Loucy (cell line): ENCODE results near the gene DUSP7.

ENCODE experiments used
- H2AFZ ChIP-seq: fragments of 200-600 bp; sonication (generic); 2 replicates; pipeline ENCODE4 v1.6.0; 2016; ENCODE audit warnings: antibody characterized with exemption, mild to moderate bottlenecking, low read length, moderate library complexity
- H3F3A ChIP-seq: fragments of 200-600 bp; 2 replicates; pipeline ENCODE4 v1.6.0; 2016; ENCODE audit warnings: antibody characterized with exemption, low read depth, mild to moderate bottlenecking
- H3K27me3 ChIP-seq: fragments of 200-600 bp; sonication (generic); 2 replicates; pipeline ENCODE4 v1.6.1; 2014; ENCODE audit warnings: low read length, mild to moderate bottlenecking; ENCODE audit not compliant: insufficient read depth, poor library complexity, severe bottlenecking
- H3K36me3 ChIP-seq: fragments of 200-600 bp; sonication (generic); 2 replicates; pipeline ENCODE4 v1.6.1; 2016; ENCODE audit warnings: low read length; ENCODE audit not compliant: insufficient read depth
- H3K4me1 ChIP-seq: fragments of 200-600 bp; sonication (generic); 2 replicates; pipeline ENCODE4 v1.5.1; 2014; ENCODE audit warnings: low read length, mild to moderate bottlenecking; ENCODE audit not compliant: insufficient read depth, poor library complexity, severe bottlenecking
- H3K4me2 ChIP-seq: fragments of 200-600 bp; sonication (generic); 2 replicates; pipeline ENCODE4 v1.6.0; 2014; ENCODE audit warnings: antibody characterized with exemption, low read length, low read depth, mild to moderate bottlenecking; ENCODE audit not compliant: poor library complexity, severe bottlenecking
- H3K4me3 ChIP-seq: fragments of 200-600 bp; sonication (generic); 2 replicates; pipeline ENCODE4 v1.5.1; 2014; ENCODE audit warnings: low read length, mild to moderate bottlenecking, mixed read lengths; ENCODE audit not compliant: poor library complexity, severe bottlenecking
- H3K79me2 ChIP-seq: fragments of 200-600 bp; sonication (generic); 2 replicates; pipeline ENCODE4 v1.6.1; 2014; ENCODE audit warnings: low read length; ENCODE audit not compliant: insufficient read depth
- H3K9ac ChIP-seq: fragments of 200-600 bp; sonication (generic); 2 replicates; pipeline ENCODE4 v1.6.0; 2014; ENCODE audit warnings: mild to moderate bottlenecking, low read depth, low read length, moderate library complexity; ENCODE audit not compliant: poor library complexity, severe bottlenecking
- H3K9me2 ChIP-seq: fragments of 200-600 bp; sonication (generic); replicated peaks from 2 replicates; pipeline ENCODE4 v1.6.1; 2016; ENCODE audit warnings: low read depth, low read length, mixed read lengths
- H3K9me3 ChIP-seq: fragments of 200-600 bp; sonication (generic); 2 replicates; pipeline ENCODE4 v1.6.1; 2014; ENCODE audit warnings: mild to moderate bottlenecking, antibody characterized with exemption, low read length, low read depth; ENCODE audit not compliant: insufficient read depth
- H4K20me1 ChIP-seq: fragments of 200-600 bp; sonication (generic); 2 replicates; pipeline ENCODE4 v1.6.0; 2014; ENCODE audit warnings: antibody characterized with exemption, low read length, mild to moderate bottlenecking; ENCODE audit not compliant: insufficient read depth, poor library complexity, severe bottlenecking
- EZH2phosphoT487 ChIP-seq: fragments of 200-600 bp; IDR thresholded peaks from 2 replicates; pipeline ENCODE4 v1.6.1; 2018; ENCODE audit warnings: antibody characterized with exemption, mild to moderate bottlenecking, moderate library complexity, borderline replicate concordance
- TF ChIP-seq, protein P1 (sequence below): fragments of 200-600 bp; sonication (generic); conservative IDR thresholded peaks from 2 replicates; pipeline ENCODE4 v1.5.1; 2014; ENCODE audit warnings: mild to moderate bottlenecking, antibody characterized with exemption, low read length

The DUSP7 gene

DNA sequence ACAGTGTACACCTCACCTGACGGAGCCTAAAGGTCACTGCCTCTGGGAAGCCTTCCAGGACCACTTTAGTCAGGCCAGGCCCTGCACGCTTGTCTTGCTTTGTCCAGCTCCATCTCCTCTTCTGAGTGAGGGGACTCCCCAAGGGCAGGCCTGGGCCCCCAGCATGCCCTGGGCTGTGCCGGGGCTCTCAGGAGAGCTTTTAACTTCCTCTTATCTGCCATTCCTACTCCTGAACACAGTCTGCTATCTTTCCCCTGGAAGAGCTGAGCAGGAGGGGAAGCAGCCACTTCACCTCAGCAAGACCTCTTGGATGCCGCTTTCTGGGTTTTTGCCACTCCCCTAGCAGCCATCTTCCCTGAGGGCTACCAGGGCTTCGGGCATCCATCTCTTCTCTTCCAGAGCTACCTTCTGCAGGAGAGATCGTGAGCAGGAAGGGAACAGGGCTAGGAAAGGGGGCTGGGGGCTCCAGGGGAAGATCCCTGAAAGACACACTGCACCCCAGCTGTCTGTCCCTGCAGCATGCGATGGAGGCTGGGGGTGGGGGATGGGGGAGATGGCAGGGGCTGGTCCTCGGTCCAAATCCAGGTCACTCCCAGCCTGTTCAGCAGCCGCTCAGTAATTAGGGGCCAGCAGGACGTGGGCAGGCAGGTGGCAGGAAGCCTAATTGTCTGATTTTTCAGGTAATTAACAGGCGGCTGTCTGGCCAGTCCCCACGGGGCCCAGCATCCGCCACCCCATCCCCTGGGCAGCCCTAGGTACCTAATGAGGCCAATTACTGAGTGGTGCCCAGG lies 40.7 kb downstream of the DUSP7 start:
- Histone ChIP-seq H4K20me1 (no peaks in the 10 kb centered on the region), H3K4me3 (no peak overlapping the region), H3K36me3 (no peaks in the 10 kb centered on the region), H3K9ac (no peak overlapping the region), H3K4me1 (peaks cover 5% of the 10 kb centered on the region), H3K27me3 (no peaks in the 10 kb centered on the region), H2AFZ (no peak overlapping the region), H3F3A (no peaks in the 10 kb centered on the region), H3K9me2 (no peaks in the 10 kb centered on the region), H3K9me3 (no peaks in the 10 kb centered on the region), H3K4me2 (no peak overlapping the region), H3K79me2 (no peaks in the 10 kb centered on the region)
- TF ChIP-seq, protein P1, sequence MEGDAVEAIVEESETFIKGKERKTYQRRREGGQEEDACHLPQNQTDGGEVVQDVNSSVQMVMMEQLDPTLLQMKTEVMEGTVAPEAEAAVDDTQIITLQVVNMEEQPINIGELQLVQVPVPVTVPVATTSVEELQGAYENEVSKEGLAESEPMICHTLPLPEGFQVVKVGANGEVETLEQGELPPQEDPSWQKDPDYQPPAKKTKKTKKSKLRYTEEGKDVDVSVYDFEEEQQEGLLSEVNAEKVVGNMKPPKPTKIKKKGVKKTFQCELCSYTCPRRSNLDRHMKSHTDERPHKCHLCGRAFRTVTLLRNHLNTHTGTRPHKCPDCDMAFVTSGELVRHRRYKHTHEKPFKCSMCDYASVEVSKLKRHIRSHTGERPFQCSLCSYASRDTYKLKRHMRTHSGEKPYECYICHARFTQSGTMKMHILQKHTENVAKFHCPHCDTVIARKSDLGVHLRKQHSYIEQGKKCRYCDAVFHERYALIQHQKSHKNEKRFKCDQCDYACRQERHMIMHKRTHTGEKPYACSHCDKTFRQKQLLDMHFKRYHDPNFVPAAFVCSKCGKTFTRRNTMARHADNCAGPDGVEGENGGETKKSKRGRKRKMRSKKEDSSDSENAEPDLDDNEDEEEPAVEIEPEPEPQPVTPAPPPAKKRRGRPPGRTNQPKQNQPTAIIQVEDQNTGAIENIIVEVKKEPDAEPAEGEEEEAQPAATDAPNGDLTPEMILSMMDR: no peak
- TF ChIP-seq EZH2phosphoT487: no peak

DNA sequence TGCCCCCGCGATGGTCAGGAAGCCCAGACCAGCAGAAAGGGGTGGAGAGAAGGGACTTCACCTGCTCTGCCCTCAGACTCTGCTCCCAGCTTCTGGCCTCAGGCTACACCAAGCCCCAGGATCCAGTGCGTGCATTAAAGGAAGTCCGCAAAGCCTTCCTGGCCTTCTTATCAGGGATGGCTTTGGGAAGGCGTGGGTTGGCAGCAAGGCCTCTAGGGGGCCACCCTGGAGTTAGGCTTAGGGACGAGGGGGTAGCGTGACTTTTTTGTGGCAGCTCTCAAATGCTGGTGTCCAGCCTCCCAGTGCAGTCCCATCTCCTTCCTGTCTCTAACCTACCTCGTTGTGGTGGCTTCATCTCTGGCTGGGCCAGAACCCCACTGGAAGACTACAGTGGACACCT lies 41.8 kb downstream of the DUSP7 start:
- H3K9ac ChIP-seq: no peak overlapping the region

DNA sequence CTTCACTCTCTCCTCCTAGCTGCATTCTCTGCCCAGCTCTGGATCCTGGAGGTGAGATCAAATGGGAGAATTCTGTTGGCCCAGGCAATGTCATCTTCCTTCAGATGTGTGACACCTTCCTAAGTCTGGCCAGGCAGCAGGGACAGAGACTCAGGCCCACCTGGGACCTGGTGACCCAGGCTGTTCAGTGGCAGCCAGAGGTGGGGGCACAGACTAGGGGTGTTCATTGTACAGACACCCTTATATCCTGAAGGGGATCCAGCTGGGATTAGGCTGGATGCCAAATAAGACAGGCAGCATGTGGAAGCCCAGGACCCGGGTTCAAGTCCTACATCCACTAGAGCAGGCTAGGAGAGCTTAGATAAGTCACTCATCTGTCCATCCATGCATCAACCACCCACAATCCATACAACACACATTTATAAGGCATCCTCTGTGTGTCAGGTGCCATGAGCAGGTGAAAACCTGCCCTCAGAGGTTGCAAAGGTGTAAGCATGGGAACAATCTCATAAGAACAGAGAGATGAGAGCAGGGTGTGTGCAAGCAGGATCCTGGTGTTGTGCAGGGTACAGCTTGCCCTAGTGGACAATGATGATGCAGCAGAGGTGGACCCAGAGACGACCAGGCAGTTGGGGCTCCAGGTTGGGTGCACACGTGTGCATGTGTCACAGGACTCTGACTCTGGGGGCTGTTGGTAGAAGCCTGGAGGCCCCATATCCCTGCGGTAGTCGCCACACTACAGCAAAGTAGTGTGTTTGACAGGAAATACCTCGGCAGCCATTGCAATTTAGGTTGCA lies 42.4 kb downstream of the DUSP7 start:
- Histone ChIP-seq H3K36me3 (no peaks in the 10 kb centered on the region), H3F3A (no peaks in the 10 kb centered on the region), H3K4me1 (peaks cover 5% of the 10 kb centered on the region), H3K9me3 (no peaks in the 10 kb centered on the region), H3K4me3 (no peak overlapping the region), H3K79me2 (no peaks in the 10 kb centered on the region), H3K9me2 (no peaks in the 10 kb centered on the region), H3K27me3 (no peaks in the 10 kb centered on the region), H4K20me1 (no peaks in the 10 kb centered on the region), H2AFZ (peak overlapping the region; percentile 77), H3K4me2 (no peak overlapping the region), H3K9ac (no peak overlapping the region)
- TF ChIP-seq, protein P1: no peak
- TF ChIP-seq EZH2phosphoT487: no peak

More for the DNA sequence above, 41.8 kb downstream of the DUSP7 start:
- H3K4me3 ChIP-seq: no peak overlapping the region
- H3K4me2 ChIP-seq: no peak overlapping the region
- TF ChIP-seq, protein P1: peak; percentile 66
- no peak for TF ChIP-seq EZH2phosphoT487
- H3K9me2 ChIP-seq: no peaks in the 10 kb centered on the region
- no peaks in the 10 kb centered on the region for H3K36me3 ChIP-seq
- no peaks in the 10 kb centered on the region for H3K9me3 ChIP-seq
- no peaks in the 10 kb centered on the region for H3F3A ChIP-seq
- H4K20me1 ChIP-seq: no peaks in the 10 kb centered on the region
- H3K4me1 ChIP-seq: peaks cover 5% of the 10 kb centered on the region
- H3K79me2 ChIP-seq: no peaks in the 10 kb centered on the region
- H3K27me3 ChIP-seq: no peaks in the 10 kb centered on the region
- H2AFZ ChIP-seq: peak overlapping the region; percentile 77
